Smooth muscle cell of trachea (primary cell): Measurements from ENCODE around the gene CNDP2. TPM values are rescaled to one million over a fixed set of nuclear protein-coding genes. Genes with fewer than 3 reads are reported as not detected.

Source experiments
- total RNA-seq: library from RNA; depleted of rRNA; stranded (reverse); fragments of >200 nt; gene quantifications from 2 replicates; pipeline ENCODE4 v1.2.1, GENCODE V29; 2014

Gene CNDP2
- 54.3 and 83.2 TPM in 2 replicates for total RNA-seq

GRCh38 chr18:74495581-74496507 lies at the start of gene CNDP2:
CNDP2 (plus strand) TSS chr18:74496363; CDS start chr18:74499974, 3,611 bp downstream.

GRCh38 chr18:74457043-74457724 lies 39.0 kb upstream of the CNDP2 start, which contains the start of gene DIPK1C:
DIPK1C (minus strand) TSS chr18:74457308; CDS start chr18:74457259, 49 bp downstream.

DNA sequence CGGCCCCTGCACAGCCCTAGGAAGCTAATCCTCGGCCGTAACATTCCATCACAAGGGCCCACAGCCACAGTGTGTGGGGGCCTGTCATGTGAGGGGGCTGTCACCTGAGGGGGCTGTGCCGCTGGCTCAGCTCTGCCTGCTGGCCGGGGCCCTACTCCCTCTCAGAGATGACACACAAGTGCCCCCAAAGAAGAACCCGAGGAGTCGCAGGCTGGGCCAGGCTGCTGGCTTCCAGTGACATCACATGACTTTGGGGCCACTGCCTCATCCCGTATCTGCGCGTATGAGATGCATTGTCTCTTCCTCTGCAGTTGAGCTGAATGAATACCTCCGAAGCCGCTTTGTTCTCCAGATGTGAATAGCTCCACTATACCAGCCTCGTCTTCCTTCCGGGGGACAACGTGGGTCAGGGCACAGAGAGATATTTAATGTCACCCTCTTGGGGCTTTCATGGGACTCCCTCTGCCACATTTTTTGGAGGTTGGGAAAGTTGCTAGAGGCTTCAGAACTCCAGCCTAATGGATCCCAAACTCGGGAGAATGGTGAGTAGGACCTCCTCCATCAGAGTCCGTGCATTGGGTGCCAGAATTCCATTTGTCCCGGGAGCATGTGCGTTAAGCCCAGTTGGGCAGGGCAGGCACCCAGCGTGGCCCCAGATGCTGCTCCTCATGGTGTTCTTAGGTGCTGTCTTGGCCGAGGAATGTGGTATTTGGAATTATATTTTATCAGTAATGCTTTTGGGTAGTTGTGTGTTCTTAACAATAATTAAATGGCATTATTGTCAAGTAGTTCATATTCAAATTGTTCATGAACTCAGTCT lies 38.2 kb downstream of the CNDP2 start, which contains the start of gene CNDP1:
TSS of gene CNDP1 (plus strand) at position 351 of the 820 bp plus-strand sequence. CDS start at position 519, 168 bp downstream.

Other genes with a start within 250 kb of the CNDP2 start
- 103 and 109 TPM in 2 replicates for gene CYB5A, start 204.4 kb upstream of the CNDP2 start, total RNA-seq
- gene C18orf63, start 180.5 kb upstream of the CNDP2 start, total RNA-seq: not detected in 2 replicates
- not detected in 2 replicates for gene DIPK1C, start 39.1 kb upstream of the CNDP2 start, total RNA-seq
- not detected in 2 replicates for gene CNDP1, start 38.1 kb downstream of the CNDP2 start, total RNA-seq
- gene ZNF407, start 101.5 kb downstream of the CNDP2 start, total RNA-seq: 15.2 and 18.0 TPM in 2 replicates